Pancreas (tissue), 10 donors: ENCODE data around the gene PCCA. TPM values are rescaled to one million over a fixed set of nuclear protein-coding genes. Genes with fewer than 3 reads are reported as not detected.

ENCODE experiments used
- ATAC-seq, 4 donors: fragments of 200-7000 bp; cut with Tn5 transposase; one replicate each; pipeline versions ENCODE4 v1.8.0 to v1.9.1; 2020; ENCODE audit warnings: mild to moderate bottlenecking in 4 of 4, moderate library complexity in 4 of 4
- DNase-seq, 6 donors: peaks; one replicate each; pipeline ENCODE4 v3.0.0-alpha.2; 2020
- FAIRE-seq: peaks from 2 replicates; lab custom pipeline; 2012; peaks lifted over from hg19 to GRCh38; lab: Jason Lieb, UNC
- H3K27ac ChIP-seq, 4 donors: fragments of 200-600 bp; sonication (generic); 1 replicate in 3 of 4; 2 replicates in 1 of 4; pipeline versions ENCODE4 v1.5.0 to v1.8.0; 2020
- H3K27me3 ChIP-seq, 4 donors: fragments of 200-600 bp; one replicate each; pipeline ENCODE4 v1.8.0; 2021
- H3K36me3 ChIP-seq, 3 donors: fragments of 200-600 bp; sonication (generic) in 1 of 3; one replicate each; pipeline versions ENCODE4 v1.5.0 to v1.8.0; 2020 to 2021
- H3K4me1 ChIP-seq, 3 donors: fragments of 200-600 bp; one replicate each; pipeline ENCODE4 v1.8.0; 2021
- H3K4me3 ChIP-seq, 4 donors: fragments of 200-600 bp; sonication (generic) in 2 of 4; one replicate each; pipeline versions ENCODE4 v1.5.0 to v1.8.0; 2020 to 2021
- H3K9me3 ChIP-seq, 4 donors: fragments of 200-600 bp; one replicate each; pipeline ENCODE4 v1.8.0; 2021
- CTCF ChIP-seq, 4 donors: fragments of 200-600 bp; sonication (generic) in 3 of 4; IDR thresholded peaks; one replicate each; pipeline versions ENCODE4 v1.5.0 to v1.8.0; 2021; ENCODE audit warnings: antibody characterized with exemption in 4 of 4
- WGBS, 2 donors: extraction: QIAGEN DNeasy Blood & Tissue Kit; methylation state at CpG; one replicate each; pipeline ENCODE4 v1.1.7; 2013; 5-methylcytosine and 5-hydroxymethylcytosine counted together
- intact Hi-C, 3 donors: fragments of 100-400 bp; cut with DNase I; formaldehyde crosslinking; loops; one replicate each; pipeline versions ENCODE4 v1.11.1 to v1.14.2; 2022
- polyA plus RNA-seq, 2 donors: library from polyadenylated mRNA; stranded (reverse); fragments of 200-250 nt; gene quantifications; one replicate each; pipeline ENCODE4 v1.2.3, GENCODE V29; 2013
- total RNA-seq, 6 donors: library from RNA; stranded (reverse); fragmentation: NEBNext Ultra II Directional in 4 of 6; extraction: Animal tissue kit (Norgen Biotek cat#: 25700) in 4 of 6; gene quantifications; one replicate each; pipeline versions ENCODE4 v1.2.1 to v1.2.4, GENCODE V29; 2021 to 2023
- donor health status: healthy with polysubstance abuse.
- donor health status: DM: no; HTN: no; CAD: no; lungs with moderate emphysema.
- donor health status: DM: no; HTN: no; CAD: no.
- donor health status: control.
- donor health status: control.
- donor health status: Bipolar disorder and iron deficiency.
- donor health status: DM: yes; HTN: yes; CAD: no.
- donor health status: DM: no; HTN: no; CAD: no.
- donor health status: DM: no; HTN: no; CAD: no.
- donor health status: DM: yes; HTN: yes; CAD: no.

PCCA gene
- total and polyA plus RNA-seq, 8 donors: 14.2 to 32.1 (median 24.1) TPM

GRCh38 chr13:100357764-100358163 is 268.9 kb downstream of the PCCA start:
- no peak overlapping the region for H3K4me3 ChIP-seq
- no peak for TF ChIP-seq CTCF (IDR thresholded peaks at IDR 0.05)
- no peaks in the 10 kb centered on the region for H3K27me3 ChIP-seq
- FAIRE-seq (no peak), DNase-seq (no peak), ATAC-seq (no peak)
- WGBS, 2 donors: 99 to 100% methylated on average over 1 of the region's 1 CpG
- no peaks in the 10 kb centered on the region for H3K36me3 ChIP-seq
- H3K4me1 ChIP-seq: no peaks in the 10 kb centered on the region
- H3K9me3 ChIP-seq: no peaks in the 10 kb centered on the region
- no peak overlapping the region for H3K27ac ChIP-seq
- intact Hi-C loops: no loop called here

- Histone ChIP-seq H3K36me3 (no peaks in the 10 kb centered on the region), H3K4me1 (peaks cover 0 to 6% (median 0%) of the 10 kb centered on the region in 3 donors), H3K9me3 (no peaks in the 10 kb centered on the region), H3K27ac (no peak overlapping the region), H3K27me3 (no peaks in the 10 kb centered on the region), H3K4me3 (no peak overlapping the region)
- no peak for ATAC-seq
- no peak for TF ChIP-seq CTCF (IDR thresholded peaks at IDR 0.05)
- FAIRE-seq: no peak
- no peak for DNase-seq
- 88 to 98% methylated on average over 2 of the region's 2 CpGs for WGBS, 2 donors
- intact Hi-C loops: no loop called here
These were observed 272.6 kb downstream of the PCCA start for GRCh38 chr13:100361504-100361903.

GRCh38 chr13:100362371-100362770 is 273.5 kb downstream of the PCCA start:
- FAIRE-seq: no peak
- intact Hi-C loops: no loop called here
- 95 to 98% methylated on average over 2 of the region's 2 CpGs for WGBS, 2 donors
- TF ChIP-seq CTCF (IDR thresholded peaks at IDR 0.05): no peak
- DNase-seq: no peak
- Histone ChIP-seq H3K36me3 (no peaks in the 10 kb centered on the region), H3K9me3 (no peaks in the 10 kb centered on the region), H3K4me3 (no peak overlapping the region), H3K27ac (no peak overlapping the region), H3K4me1 (peaks cover 0 to 6% (median 0%) of the 10 kb centered on the region in 3 donors), H3K27me3 (no peaks in the 10 kb centered on the region)
- ATAC-seq: no peak

- DNase-seq: no peak
These were observed 273.9 kb downstream of the PCCA start for GRCh38 chr13:100362781-100363180.

More at GRCh38 chr13:100362781-100363180, 273.9 kb downstream of the PCCA start:
- Histone ChIP-seq H3K4me3 (no peak overlapping the region), H3K36me3 (no peaks in the 10 kb centered on the region), H3K27ac (no peak overlapping the region), H3K9me3 (no peaks in the 10 kb centered on the region), H3K27me3 (no peaks in the 10 kb centered on the region), H3K4me1 (peaks cover 0 to 6% (median 0%) of the 10 kb centered on the region in 3 donors)
- FAIRE-seq (no peak), ATAC-seq (no peak)
- 54 to 58% methylated on average over 1 of the region's 1 CpG for WGBS, 2 donors
- TF ChIP-seq CTCF (IDR thresholded peaks at IDR 0.05): no peak
- intact Hi-C loops: no loop called here
